Nephron progenitor cell (in vitro differentiated cells): Measurements from ENCODE around the gene HMX2.

ENCODE experiments used
- DNase-seq: peaks from one replicate; pipeline ENCODE4 v3.0.0; 2021
- H3K27ac Mint-ChIP-seq: 2 replicates; pipeline ENCODE4 v1.8.0; 2021; ENCODE audit warnings: mild to moderate bottlenecking, moderate library complexity, mixed read lengths
- H3K27me3 Mint-ChIP-seq: 2 replicates; pipeline ENCODE4 v1.8.0; 2021; ENCODE audit warnings: mild to moderate bottlenecking, low read depth, mixed read lengths; ENCODE audit not compliant: poor library complexity
- H3K36me3 Mint-ChIP-seq: 2 replicates; pipeline ENCODE4 v1.8.0; 2021; ENCODE audit warnings: low read depth, mixed read lengths
- H3K4me1 Mint-ChIP-seq: 2 replicates; pipeline ENCODE4 v1.8.0; 2021; ENCODE audit warnings: mixed read lengths
- H3K4me3 Mint-ChIP-seq: 2 replicates; pipeline ENCODE4 v1.8.0; 2021; ENCODE audit warnings: mild to moderate bottlenecking, moderate library complexity, mixed read lengths
- H3K9me3 Mint-ChIP-seq: 2 replicates; pipeline ENCODE4 v1.8.0; 2021; ENCODE audit warnings: mild to moderate bottlenecking, moderate library complexity, mixed read lengths
- CTCF ChIP-seq: fragments of 200-600 bp; sonication (generic); IDR thresholded peaks from 2 replicates; pipeline ENCODE4 v1.5.0; 2021; ENCODE audit warnings: antibody characterized with exemption

The HMX2 gene

GRCh38 chr10:123109466-123109865 is 38.5 kb upstream of the HMX2 start:
- Mint-ChIP-seq H3K36me3 (no peaks in the 10 kb centered on the region), H3K27me3 (peaks cover 28% of the 10 kb centered on the region), H3K4me1 (peaks cover 4% of the 10 kb centered on the region), H3K9me3 (no peaks in the 10 kb centered on the region), H3K27ac (no peak overlapping the region), H3K4me3 (no peak overlapping the region)
- TF ChIP-seq CTCF, result no peak
- DNase-seq, result no peak

DNA sequence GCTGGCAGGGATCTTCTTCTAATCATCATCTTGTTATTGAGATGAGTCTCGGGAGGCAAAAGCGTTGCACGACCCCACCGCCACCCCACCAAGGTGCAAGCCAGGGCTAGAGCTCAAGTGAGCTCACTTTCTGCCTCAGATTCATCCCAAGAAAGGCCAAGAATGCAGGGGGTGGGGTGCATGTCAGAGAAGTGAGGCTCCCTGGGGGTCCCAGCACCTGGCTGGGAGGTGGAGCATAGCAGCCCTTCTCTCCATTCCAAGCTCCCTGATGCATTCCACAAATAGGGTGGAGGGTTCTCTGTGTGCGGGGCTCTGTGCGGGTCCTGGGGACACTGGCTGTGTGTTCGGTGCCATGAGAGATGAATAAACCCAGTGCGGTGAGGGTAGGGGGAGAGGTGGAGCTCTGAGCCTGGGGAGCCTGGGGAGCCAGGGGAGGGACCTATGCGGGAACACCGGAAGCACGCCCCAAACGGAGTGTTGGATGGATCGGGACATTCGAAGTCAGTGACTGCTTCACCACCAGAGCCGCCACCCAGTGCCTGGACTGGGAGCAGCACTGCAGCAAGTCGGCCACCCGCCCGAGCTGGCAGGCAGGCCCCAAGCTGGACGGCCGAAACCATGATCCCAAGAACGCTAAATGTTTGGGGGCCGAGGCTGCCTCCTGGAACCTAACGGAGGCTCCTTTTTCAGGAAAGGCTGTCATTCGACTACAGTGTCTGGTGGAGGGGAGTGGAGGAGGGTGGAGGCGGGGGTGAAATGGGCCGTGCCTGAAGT is 30.1 kb upstream of the HMX2 start:
- peak; percentile 42 for DNase-seq
- Mint-ChIP-seq H3K4me1 (peaks cover 15% of the 10 kb centered on the region), H3K36me3 (no peaks in the 10 kb centered on the region), H3K27me3 (peaks cover 70% of the 10 kb centered on the region), H3K4me3 (no peak overlapping the region), H3K9me3 (no peaks in the 10 kb centered on the region), H3K27ac (no peak overlapping the region)
- TF ChIP-seq CTCF, result no peak

GRCh38 chr10:123119081-123119480 is 28.9 kb upstream of the HMX2 start:
- Mint-ChIP-seq H3K4me1 (peaks cover 15% of the 10 kb centered on the region), H3K4me3 (no peak overlapping the region), H3K27me3 (peaks cover 72% of the 10 kb centered on the region), H3K27ac (no peak overlapping the region), H3K36me3 (no peaks in the 10 kb centered on the region), H3K9me3 (no peaks in the 10 kb centered on the region)
- TF ChIP-seq CTCF, result no peak
- DNase-seq, result no peak

GRCh38 chr10:123126246-123126645 is 21.7 kb upstream of the HMX2 start:
- TF ChIP-seq CTCF, result no peak
- H3K27me3 Mint-ChIP-seq, result peaks cover 78% of the 10 kb centered on the region
- DNase-seq, result no peak
- no peak overlapping the region for H3K27ac Mint-ChIP-seq
- no peaks in the 10 kb centered on the region for H3K36me3 Mint-ChIP-seq
- H3K9me3 Mint-ChIP-seq, result peaks cover 5% of the 10 kb centered on the region
- no peak overlapping the region for H3K4me3 Mint-ChIP-seq
- H3K4me1 Mint-ChIP-seq, result peaks cover 6% of the 10 kb centered on the region

GRCh38 chr10:123129618-123130271 is 18.2 kb upstream of the HMX2 start:
- peaks cover 98% of the 10 kb centered on the region for H3K27me3 Mint-ChIP-seq
- no peak overlapping the region for H3K4me3 Mint-ChIP-seq
- peaks cover 5% of the 10 kb centered on the region for H3K9me3 Mint-ChIP-seq
- TF ChIP-seq CTCF, result no peak
- H3K36me3 Mint-ChIP-seq, result no peaks in the 10 kb centered on the region
- peaks cover 18% of the 10 kb centered on the region for H3K4me1 Mint-ChIP-seq
- no peak overlapping the region for H3K27ac Mint-ChIP-seq
- DNase-seq, result no peak
